HEK293 (cell line): Measurements from ENCODE around the gene WFDC1.

Experiments
- CTCF ChIA-PET: fragments of 350-600 bp; formaldehyde crosslinking; extraction: SDS; loops from one replicate; lab custom pipeline; 2021; ENCODE audit warnings: antibody characterized with exemption; lab: Yijun Ruan, JAX
- POLR2A ChIA-PET: fragments of 300-600 bp; formaldehyde crosslinking; extraction: SDS; loops from one replicate; lab custom pipeline; 2020; ENCODE audit warnings: antibody characterized with exemption, inconsistent platforms; lab: Yijun Ruan, JAX
- H3K27ac ChIP-seq: fragments of 200-500 bp; sonication (Bioruptor generic); 2 replicates; pipeline ENCODE4 v1.5.1; 2014; ENCODE audit warnings: low read depth, low read length, control low read depth, inconsistent platforms; ENCODE audit errors: extremely low read depth
- H3K36me3 ChIP-seq, 2 experiments: fragments of 200-500 bp in 1 of 2; sonication (Bioruptor generic) in 1 of 2; 1 replicate in 1 of 2; 2 replicates in 1 of 2; pipeline ENCODE4 v1.5.1; 2014 to 2017; ENCODE audit warnings: inconsistent platforms in 2 of 2, low read length in 2 of 2; ENCODE audit not compliant: control insufficient read depth in 2 of 2, insufficient read depth in 1 of 2
- H3K4me1 ChIP-seq: fragments of 200-500 bp; sonication (Bioruptor generic); 2 replicates; pipeline ENCODE4 v1.5.1; 2014; ENCODE audit warnings: mild to moderate bottlenecking, low read length, inconsistent platforms; ENCODE audit not compliant: control insufficient read depth, insufficient read depth
- H3K4me3 ChIP-seq: 2 replicates; pipeline ENCODE4 v1.5.1; 2011; ENCODE audit warnings: low read depth, mild to moderate bottlenecking, control low read depth, low read length, moderate library complexity
- H3K9me3 ChIP-seq: fragments of 200-500 bp; sonication (Bioruptor generic); 2 replicates; pipeline ENCODE4 v1.5.1; 2014; ENCODE audit warnings: low read depth, low read length, inconsistent platforms; ENCODE audit not compliant: control insufficient read depth, insufficient read depth
- KLF1 ChIP-seq: fragments of 450-650 bp; formaldehyde crosslinking; IDR thresholded peaks from 2 replicates; pipeline ENCODE4 v1.5.1; 2016; ENCODE audit warnings: missing biosample characterization, missing genetic modification characterization
- PRDM10 ChIP-seq: fragments of 450-650 bp; formaldehyde crosslinking; IDR thresholded peaks from 2 replicates; pipeline ENCODE4 v1.5.1; 2016; ENCODE audit warnings: missing biosample characterization, missing genetic modification characterization
- PRDM2 ChIP-seq: fragments of 450-650 bp; formaldehyde crosslinking; IDR thresholded peaks from 2 replicates; pipeline ENCODE4 v1.5.1; 2016; ENCODE audit warnings: missing biosample characterization, missing genetic modification characterization, borderline replicate concordance
- TRIM28 ChIP-seq: IDR thresholded peaks from 2 replicates; pipeline ENCODE4 v1.6.1; 2011; ENCODE audit warnings: low read length, control low read depth, borderline replicate concordance
- ZNF140 ChIP-seq: fragments of 450-650 bp; formaldehyde crosslinking; IDR thresholded peaks from 2 replicates; pipeline ENCODE4 v1.5.1; 2016; ENCODE audit warnings: missing biosample characterization, missing genetic modification characterization
- ZNF174 ChIP-seq: fragments of 450-650 bp; formaldehyde crosslinking; IDR thresholded peaks from 2 replicates; pipeline ENCODE4 v1.5.0; 2017; ENCODE audit warnings: missing biosample characterization, mild to moderate bottlenecking, missing genetic modification characterization
- ZNF416 ChIP-seq: fragments of 450-650 bp; formaldehyde crosslinking; IDR thresholded peaks from 2 replicates; pipeline ENCODE4 v1.5.1; 2016; ENCODE audit warnings: missing biosample characterization, missing genetic modification characterization
- ZNF48 ChIP-seq: fragments of 450-650 bp; formaldehyde crosslinking; IDR thresholded peaks from 2 replicates; pipeline ENCODE4 v1.5.1; 2016; ENCODE audit warnings: missing biosample characterization, missing genetic modification characterization
- ZNF518A ChIP-seq: fragments of 450-650 bp; formaldehyde crosslinking; conservative IDR thresholded peaks from 2 replicates; pipeline ENCODE4 v1.5.1; 2016; ENCODE audit warnings: low read depth, missing biosample characterization, missing genetic modification characterization
- TF ChIP-seq, protein P1 (sequence below): fragments of 450-650 bp; formaldehyde crosslinking; IDR thresholded peaks from 2 replicates; pipeline ENCODE4 v1.5.1; 2016; ENCODE audit warnings: missing biosample characterization, missing genetic modification characterization, low read depth

The WFDC1 gene

GRCh38 chr16:84246679-84247077 is 48.0 kb upstream of the WFDC1 start:
- POLR2A ChIA-PET = interaction anchor here (0.7 kb wide), 1 partner anchor 22 kb away, joined by 3 read pairs; no protein-coding TSS in a partner anchor
- no peak overlapping the region for H3K4me3 ChIP-seq
- CTCF ChIA-PET = interaction anchor here (1.9 kb wide), 1 partner anchor 30 kb away, joined by 11 read pairs; no protein-coding TSS in a partner anchor
- no peaks in the 10 kb centered on the region for H3K36me3 ChIP-seq
- H3K4me1 ChIP-seq = no peaks in the 10 kb centered on the region
- TF ChIP-seq ZNF48 (tag by site-specific recombination) = no peak
- TF ChIP-seq KLF1 = 0 out of 2 replicates have a peak, but pooled peaks have one; percentile 9
- TF ChIP-seq, all 188 proteins: peak for 1
- Histone ChIP-seq H3K9me3 (no peaks in the 10 kb centered on the region), H3K27ac (no peak overlapping the region)

- no peaks in the 10 kb centered on the region for H3K9me3 ChIP-seq
- TF ChIP-seq PRDM10 (peak; percentile 65; the same call in 1 of the 2 replicates), ZNF416 (tag by site-specific recombination) (no peak)
- no peaks in the 10 kb centered on the region for H3K4me1 ChIP-seq
- H3K27ac ChIP-seq = no peak overlapping the region
- no peaks in the 10 kb centered on the region for H3K36me3 ChIP-seq
- ChIA-PET POLR2A (interaction anchor here (0.7 kb wide), 1 partner anchor 23 kb away, joined by 3 read pairs; no protein-coding TSS in a partner anchor), CTCF (no interaction called here)
- no peak overlapping the region for H3K4me3 ChIP-seq
These were observed 47.3 kb upstream of the WFDC1 start for GRCh38 chr16:84247331-84247730.

DNA sequence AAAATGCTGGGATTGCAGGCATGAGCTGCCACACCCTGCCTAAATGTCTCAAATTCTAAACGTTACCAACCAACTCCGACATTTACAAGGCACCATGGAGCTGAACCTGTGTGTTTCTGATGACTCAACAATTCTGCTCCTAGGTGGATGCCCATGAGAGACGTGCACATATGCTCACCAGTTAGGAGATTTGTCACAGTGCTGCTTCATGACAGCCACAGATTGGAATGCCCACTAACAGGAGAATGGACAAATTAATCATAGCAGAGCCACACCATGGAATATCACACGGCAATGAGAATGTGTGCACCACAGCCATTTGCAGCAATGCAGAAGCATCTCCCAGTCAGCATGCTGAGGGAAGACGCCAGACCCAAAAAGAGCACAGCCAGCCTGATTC is 46.8 kb upstream of the WFDC1 start:
- Histone ChIP-seq H3K4me3 (no peak overlapping the region), H3K27ac (no peak overlapping the region), H3K9me3 (no peaks in the 10 kb centered on the region), H3K4me1 (no peaks in the 10 kb centered on the region), H3K36me3 (no peaks in the 10 kb centered on the region)
- POLR2A ChIA-PET = no interaction called here
- CTCF ChIA-PET = interaction anchor here (0.9 kb wide), 1 partner anchor 8 kb away, joined by 3 read pairs; the partner anchor contains the start of gene KCNG4
- no peak for TF ChIP-seq ZNF174 (tag by site-specific recombination)
- TF ChIP-seq ZNF140 = peak; percentile 92

DNA sequence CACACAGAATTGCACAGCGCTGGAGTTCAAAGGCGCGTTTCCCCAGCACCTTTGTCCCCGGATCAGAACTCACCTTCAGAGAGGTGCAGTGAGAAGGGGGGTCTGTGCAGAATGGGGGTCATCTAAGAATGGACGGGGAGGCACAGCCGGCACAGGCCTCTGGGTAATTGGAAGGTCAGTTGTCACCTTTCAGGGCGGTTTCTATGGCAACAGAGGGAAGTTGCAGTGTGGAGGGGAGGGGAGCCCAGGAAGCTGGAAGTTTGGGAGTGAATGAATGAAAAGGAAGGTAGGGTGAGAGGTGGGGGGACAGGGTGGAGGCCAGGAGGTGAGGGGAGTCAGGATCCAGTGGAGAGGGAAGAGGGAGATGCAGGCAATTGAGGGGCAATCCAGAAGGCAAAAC is 42.5 kb upstream of the WFDC1 start:
- ChIA-PET POLR2A (no interaction called here), CTCF (no interaction called here)
- Histone ChIP-seq H3K4me1 (no peaks in the 10 kb centered on the region), H3K36me3 (no peaks in the 10 kb centered on the region), H3K9me3 (no peaks in the 10 kb centered on the region), H3K27ac (no peak overlapping the region), H3K4me3 (no peak overlapping the region)
- TF ChIP-seq, protein P1, sequence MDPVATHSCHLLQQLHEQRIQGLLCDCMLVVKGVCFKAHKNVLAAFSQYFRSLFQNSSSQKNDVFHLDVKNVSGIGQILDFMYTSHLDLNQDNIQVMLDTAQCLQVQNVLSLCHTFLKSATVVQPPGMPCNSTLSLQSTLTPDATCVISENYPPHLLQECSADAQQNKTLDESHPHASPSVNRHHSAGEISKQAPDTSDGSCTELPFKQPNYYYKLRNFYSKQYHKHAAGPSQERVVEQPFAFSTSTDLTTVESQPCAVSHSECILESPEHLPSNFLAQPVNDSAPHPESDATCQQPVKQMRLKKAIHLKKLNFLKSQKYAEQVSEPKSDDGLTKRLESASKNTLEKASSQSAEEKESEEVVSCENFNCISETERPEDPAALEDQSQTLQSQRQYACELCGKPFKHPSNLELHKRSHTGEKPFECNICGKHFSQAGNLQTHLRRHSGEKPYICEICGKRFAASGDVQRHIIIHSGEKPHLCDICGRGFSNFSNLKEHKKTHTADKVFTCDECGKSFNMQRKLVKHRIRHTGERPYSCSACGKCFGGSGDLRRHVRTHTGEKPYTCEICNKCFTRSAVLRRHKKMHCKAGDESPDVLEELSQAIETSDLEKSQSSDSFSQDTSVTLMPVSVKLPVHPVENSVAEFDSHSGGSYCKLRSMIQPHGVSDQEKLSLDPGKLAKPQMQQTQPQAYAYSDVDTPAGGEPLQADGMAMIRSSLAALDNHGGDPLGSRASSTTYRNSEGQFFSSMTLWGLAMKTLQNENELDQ (tag by site-specific recombination) = no peak
- no peak for TF ChIP-seq ZNF518A (tag by site-specific recombination)
- no peak for TF ChIP-seq PRDM2
- TF ChIP-seq TRIM28 = no peak
